HEK293T (cell line): ENCODE results near the gene SNX4.
"Not testable (repeated sequence)": the region's sequence is repeated elsewhere in the genome, so short reads cannot be mapped to it uniquely, and the experiment has no call there.

Experiments used
- BHLHE40 ChIP-seq: fragments of 450-650 bp; IDR thresholded peaks from 2 replicates; pipeline ENCODE4 v1.6.1; 2016; ENCODE audit warnings: mild to moderate bottlenecking, moderate library complexity, borderline replicate concordance
- HDGF ChIP-seq: fragments of 450-650 bp; IDR thresholded peaks from 2 replicates; pipeline ENCODE4 v1.6.1; 2017; ENCODE audit warnings: antibody characterized with exemption, borderline replicate concordance
- SP1 ChIP-seq: fragments of 450-650 bp; IDR thresholded peaks from 2 replicates; pipeline ENCODE4 v1.6.1; 2017
- SUZ12 ChIP-seq: fragments of 450-650 bp; IDR thresholded peaks from 2 replicates; pipeline ENCODE4 v1.6.1; 2016; ENCODE audit warnings: mild to moderate bottlenecking
- TARDBP ChIP-seq: fragments of 450-650 bp; IDR thresholded peaks from 2 replicates; pipeline ENCODE4 v1.6.1; 2016
- ZNF384 ChIP-seq: fragments of 450-650 bp; IDR thresholded peaks from 2 replicates; pipeline ENCODE4 v1.6.1; 2016

DNA sequence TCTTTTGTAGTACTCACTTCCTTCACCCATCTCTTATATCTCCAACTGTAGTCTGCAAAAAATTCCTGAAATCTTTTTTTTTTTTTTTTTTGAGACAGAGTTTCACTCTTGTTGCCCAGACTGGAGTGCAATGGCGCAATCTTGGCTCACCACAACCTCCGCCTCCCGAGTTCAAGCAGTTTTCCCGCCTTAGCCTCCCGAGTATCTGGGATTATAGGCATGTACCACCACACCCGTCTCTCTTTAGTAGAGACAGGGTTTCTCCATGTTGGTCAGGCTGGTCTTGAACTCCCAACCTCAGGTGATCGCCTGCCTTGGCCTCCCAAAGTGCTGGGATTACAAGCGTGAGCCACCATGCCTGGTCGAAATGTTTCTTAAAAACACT, 38.6 kb downstream of the SNX4 start:
- not testable (repeated sequence) for TF ChIP-seq SUZ12, TARDBP, BHLHE40, ZNF384, SP1, HDGF
